Naive thymus-derived CD8-positive, alpha-beta T cell (primary cell): ENCODE results near the gene PLPP4. TPM values are rescaled to one million over a fixed set of nuclear protein-coding genes. Genes with fewer than 3 reads are reported as not detected.

Experiments used
- ATAC-seq, 2 donors: fragments of 150-1000 bp; cut with Tn5 transposase in 1 of 2; sonication (Bioruptor Pico), chemical (Tn5 transposase) in 1 of 2; 1 replicate in 1 of 2; 2 replicates in 1 of 2; pipeline ENCODE4 v1.10.0; 2021; ENCODE audit warnings: mild to moderate bottlenecking in 2 of 2, moderate library complexity in 2 of 2
- POLR2A ChIA-PET: fragments of 350-600 bp; sonication (Branson Sonifier 250); formaldehyde crosslinking; loops from one replicate; lab custom pipeline; 2021; ENCODE audit warnings: antibody characterized with exemption; lab: Charles Lee
- DNase-seq, 10 donors: peaks; one replicate each; pipeline versions ENCODE4 v3.0.0 to v3.0.0-alpha.2; 2020 to 2022
- H3K27ac Mint-ChIP-seq, 10 donors: one replicate each; pipeline ENCODE4 v1.8.0; 2020 to 2022; ENCODE audit warnings: mild to moderate bottlenecking in 10 of 10, mixed read lengths in 10 of 10, moderate library complexity in 4 of 10, inconsistent platforms in 1 of 10
- H3K27me3 Mint-ChIP-seq, 5 donors: one replicate each; pipeline ENCODE4 v1.8.0; 2021 to 2022; ENCODE audit warnings: mixed read lengths in 5 of 5
- H3K36me3 Mint-ChIP-seq, 3 donors: one replicate each; pipeline ENCODE4 v1.8.0; 2020 to 2022; ENCODE audit warnings: mixed read lengths in 3 of 3, mild to moderate bottlenecking in 2 of 3, inconsistent platforms in 1 of 3
- H3K4me1 Mint-ChIP-seq, 4 donors: one replicate each; pipeline ENCODE4 v1.8.0; 2021 to 2022; ENCODE audit warnings: mixed read lengths in 4 of 4
- H3K4me3 Mint-ChIP-seq, 10 donors: one replicate each; pipeline ENCODE4 v1.8.0; 2020 to 2022; ENCODE audit warnings: mild to moderate bottlenecking in 10 of 10, mixed read lengths in 10 of 10, moderate library complexity in 6 of 10, inconsistent platforms in 1 of 10
- H3K9me3 Mint-ChIP-seq, 9 donors: one replicate each; pipeline ENCODE4 v1.8.0; 2020 to 2022; ENCODE audit warnings: mixed read lengths in 9 of 9, mild to moderate bottlenecking in 3 of 9, inconsistent platforms in 1 of 9, moderate library complexity in 1 of 9
- polyA plus RNA-seq, 3 donors: library from polyadenylated mRNA; unstranded; fragments of 300-500 nt; fragmentation: Illumina TruSeq; gene quantifications; one replicate each; pipeline ENCODE4 v1.2.3, GENCODE V29; 2021
- total RNA-seq, 8 experiments: library from RNA in 2 of 8; stranded (reverse) in 2 of 8; gene quantifications; one replicate each; pipeline ENCODE4 v1.2.3 and lab custom pipeline; 2021 to 2026

The PLPP4 gene
- total and polyA plus RNA-seq, 5 experiments from 2014 or later: not detected

DNA sequence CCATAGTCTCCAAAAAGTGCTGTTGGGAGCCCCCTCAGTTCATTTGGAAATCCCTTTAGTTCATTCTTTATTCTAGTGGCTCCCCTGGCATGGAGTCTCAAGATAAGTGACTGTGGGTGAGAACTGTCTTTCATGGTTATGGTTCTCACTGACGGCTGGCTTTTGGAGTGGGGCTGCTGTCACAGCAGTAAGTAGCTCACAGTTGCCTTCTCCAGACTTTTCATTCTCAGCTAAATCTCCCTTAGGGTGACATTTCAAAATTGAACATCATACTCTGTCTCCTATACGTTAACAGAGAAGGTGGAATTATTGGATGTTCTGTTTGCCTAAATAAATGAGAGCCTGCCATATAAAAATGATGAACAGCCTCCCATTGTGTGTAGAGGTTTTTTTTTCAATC lies 58.7 kb downstream of the PLPP4 start:
- Mint-ChIP-seq H3K27ac (no peak overlapping the region), H3K4me1 (no peaks in the 10 kb centered on the region), H3K9me3 (peaks cover 0 to 18% (median 2%) of the 10 kb centered on the region in 9 donors), H3K4me3 (no peak overlapping the region), H3K27me3 (peaks cover 0 to 5% (median under 1%) of the 10 kb centered on the region in 5 donors), H3K36me3 (no peaks in the 10 kb centered on the region)
- POLR2A ChIA-PET: no interaction called here
- DNase-seq: no peak
- no peak for ATAC-seq

DNA sequence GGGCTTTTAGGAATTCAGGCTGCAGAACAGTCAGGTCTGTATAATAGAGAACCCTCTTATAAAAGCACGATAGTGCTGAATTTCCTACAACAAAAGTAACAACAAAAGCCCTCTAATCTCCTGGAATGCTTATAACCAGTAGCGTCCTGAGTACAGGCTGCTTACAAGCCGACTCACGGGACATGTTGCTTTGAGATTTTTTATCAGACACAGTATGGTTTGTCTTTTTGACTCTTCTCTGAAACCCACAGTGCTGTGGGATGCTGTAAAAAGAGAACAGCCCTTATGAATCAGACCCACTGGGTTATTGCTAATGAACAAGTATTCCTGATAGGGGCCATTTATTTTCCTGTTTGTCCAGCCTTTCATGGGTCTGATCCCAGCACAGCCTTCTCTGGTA lies 59.4 kb downstream of the PLPP4 start:
- H3K4me3 Mint-ChIP-seq: no peak overlapping the region
- POLR2A ChIA-PET: no interaction called here
- H3K27me3 Mint-ChIP-seq: peaks cover 0 to 5% (median 0%) of the 10 kb centered on the region in 5 donors
- peaks cover 0 to 18% (median 2%) of the 10 kb centered on the region in 9 donors for H3K9me3 Mint-ChIP-seq
- H3K36me3 Mint-ChIP-seq: no peaks in the 10 kb centered on the region
- ATAC-seq: no peak
- no peak overlapping the region for H3K27ac Mint-ChIP-seq
- no peaks in the 10 kb centered on the region for H3K4me1 Mint-ChIP-seq
- DNase-seq: no peak

DNA sequence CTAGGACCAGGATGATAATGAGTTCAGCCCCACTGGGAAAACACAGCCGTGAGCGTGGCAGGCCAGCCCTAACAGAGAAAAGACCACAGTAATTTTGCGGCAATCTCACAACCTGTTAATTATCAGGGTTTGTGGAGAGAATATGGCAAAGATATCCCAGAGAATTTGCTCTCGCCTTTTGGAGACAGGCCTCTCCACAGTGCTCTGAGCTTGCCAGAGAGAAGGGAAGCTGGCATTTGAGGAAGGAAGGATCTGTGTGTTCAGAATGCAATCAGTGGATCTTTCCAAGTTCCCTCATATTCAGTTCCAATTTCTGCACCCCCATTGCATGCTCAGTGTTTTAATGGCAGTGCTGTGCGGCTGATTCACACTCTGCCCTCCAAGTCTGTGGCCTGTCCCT lies 60.2 kb downstream of the PLPP4 start:
- H3K4me1 Mint-ChIP-seq: no peaks in the 10 kb centered on the region
- no peak for DNase-seq
- POLR2A ChIA-PET: no interaction called here
- H3K4me3 Mint-ChIP-seq: no peak overlapping the region
- no peak for ATAC-seq
- peaks cover 0 to 18% (median 2%) of the 10 kb centered on the region in 9 donors for H3K9me3 Mint-ChIP-seq
- no peaks in the 10 kb centered on the region for H3K36me3 Mint-ChIP-seq
- H3K27me3 Mint-ChIP-seq: peaks cover 0 to 5% (median 0%) of the 10 kb centered on the region in 5 donors
- no peak overlapping the region for H3K27ac Mint-ChIP-seq

- H3K4me1 Mint-ChIP-seq: no peaks in the 10 kb centered on the region
- DNase-seq (no peak), ATAC-seq (no peak)
- peaks cover 0 to 15% (median 2%) of the 10 kb centered on the region in 9 donors for H3K9me3 Mint-ChIP-seq
- H3K27me3 Mint-ChIP-seq: peaks cover 0 to 3% (median 0%) of the 10 kb centered on the region in 5 donors
- H3K27ac Mint-ChIP-seq: no peak overlapping the region
- POLR2A ChIA-PET: no interaction called here
- no peak overlapping the region for H3K4me3 Mint-ChIP-seq
- no peaks in the 10 kb centered on the region for H3K36me3 Mint-ChIP-seq
Measured at GRCh38 chr10:120517881-120518484, 61.0 kb downstream of the PLPP4 start.

GRCh38 chr10:120521880-120522279 lies 64.9 kb downstream of the PLPP4 start:
- Mint-ChIP-seq H3K27me3 (no peaks in the 10 kb centered on the region), H3K4me3 (no peak overlapping the region), H3K27ac (no peak overlapping the region), H3K36me3 (no peaks in the 10 kb centered on the region), H3K9me3 (peaks cover 0 to 2% (median 0%) of the 10 kb centered on the region in 9 donors), H3K4me1 (no peaks in the 10 kb centered on the region)
- DNase-seq (no peak), ATAC-seq (no peak)
- POLR2A ChIA-PET: no interaction called here

DNA sequence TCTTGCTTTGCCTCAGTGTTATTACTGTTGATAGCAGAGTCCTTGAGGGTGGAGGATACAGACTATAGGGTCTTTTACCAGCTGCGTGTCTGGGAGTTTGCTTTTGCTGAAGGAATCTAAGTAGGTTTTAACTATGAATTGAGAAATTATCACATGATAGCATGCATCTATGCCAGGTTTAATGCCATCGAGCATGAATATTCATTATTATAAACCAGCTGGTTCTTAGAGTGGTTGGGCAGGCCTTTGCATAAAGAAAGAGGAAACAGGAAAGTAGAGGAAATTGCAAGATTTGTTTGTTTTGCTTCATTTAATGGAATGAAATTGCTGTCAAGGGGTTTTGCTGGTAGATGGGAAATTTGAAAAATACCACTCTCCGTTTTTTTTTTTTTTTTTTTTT lies 70.7 kb downstream of the PLPP4 start:
- no peaks in the 10 kb centered on the region for H3K4me1 Mint-ChIP-seq
- no peak overlapping the region for H3K4me3 Mint-ChIP-seq
- DNase-seq: no peak
- POLR2A ChIA-PET: no interaction called here
- no peaks in the 10 kb centered on the region for H3K36me3 Mint-ChIP-seq
- peaks cover 0 to 3% (median 0%) of the 10 kb centered on the region in 5 donors for H3K27me3 Mint-ChIP-seq
- ATAC-seq: no peak
- peaks cover 0 to 2% (median 0%) of the 10 kb centered on the region in 9 donors for H3K9me3 Mint-ChIP-seq
- H3K27ac Mint-ChIP-seq: no peak overlapping the region

GRCh38 chr10:120530699-120531098 lies 73.7 kb downstream of the PLPP4 start:
- no peak for DNase-seq
- Mint-ChIP-seq H3K36me3 (peaks cover 0 to 6% (median 0%) of the 10 kb centered on the region in 3 donors), H3K4me1 (no peaks in the 10 kb centered on the region), H3K27ac (no peak overlapping the region), H3K9me3 (peaks cover 0 to 18% (median 6%) of the 10 kb centered on the region in 9 donors), H3K4me3 (no peak overlapping the region), H3K27me3 (peaks cover 0 to 13% (median 5%) of the 10 kb centered on the region in 5 donors)
- ATAC-seq: no peak
- POLR2A ChIA-PET: no interaction called here

- no peaks in the 10 kb centered on the region for H3K4me1 Mint-ChIP-seq
- peaks cover 0 to 16% (median 9%) of the 10 kb centered on the region in 5 donors for H3K27me3 Mint-ChIP-seq
- no peak overlapping the region for H3K27ac Mint-ChIP-seq
- H3K9me3 Mint-ChIP-seq: peaks cover 0 to 17% (median 4%) of the 10 kb centered on the region in 9 donors
- ATAC-seq (no peak), DNase-seq (no peak)
- H3K4me3 Mint-ChIP-seq: no peak overlapping the region
- POLR2A ChIA-PET: no interaction called here
- peaks cover 0 to 6% (median 0%) of the 10 kb centered on the region in 3 donors for H3K36me3 Mint-ChIP-seq
Measured at GRCh38 chr10:120538091-120538490, 81.1 kb downstream of the PLPP4 start.

DNA sequence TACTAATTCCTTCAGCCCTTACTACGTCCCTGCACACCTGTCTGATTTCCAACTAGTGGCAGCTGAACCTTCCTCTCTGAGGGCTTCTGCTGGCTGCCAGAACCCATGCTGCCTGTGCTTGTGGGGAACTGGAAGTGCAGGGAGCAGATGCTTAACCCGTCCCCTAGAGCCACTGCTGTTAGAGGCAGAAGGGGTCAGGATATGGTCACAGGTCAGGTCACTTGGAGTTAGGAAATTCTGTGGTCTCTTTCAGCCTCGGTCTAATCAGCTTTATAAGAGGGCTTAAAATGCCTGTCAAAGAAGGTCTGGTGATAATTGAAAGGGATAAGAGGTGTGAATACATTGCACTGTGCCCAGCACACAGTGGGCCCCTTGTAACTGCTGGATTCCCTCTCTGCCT lies 82.0 kb downstream of the PLPP4 start:
- DNase-seq: no peak
- no peak for ATAC-seq
- Mint-ChIP-seq H3K27ac (no peak overlapping the region), H3K4me1 (no peaks in the 10 kb centered on the region), H3K9me3 (peaks cover 0 to 16% (median 4%) of the 10 kb centered on the region in 9 donors), H3K27me3 (peaks cover 0 to 16% (median 7%) of the 10 kb centered on the region in 5 donors), H3K36me3 (peaks cover 0 to 6% (median 0%) of the 10 kb centered on the region in 3 donors), H3K4me3 (no peak overlapping the region)
- POLR2A ChIA-PET: no interaction called here

DNA sequence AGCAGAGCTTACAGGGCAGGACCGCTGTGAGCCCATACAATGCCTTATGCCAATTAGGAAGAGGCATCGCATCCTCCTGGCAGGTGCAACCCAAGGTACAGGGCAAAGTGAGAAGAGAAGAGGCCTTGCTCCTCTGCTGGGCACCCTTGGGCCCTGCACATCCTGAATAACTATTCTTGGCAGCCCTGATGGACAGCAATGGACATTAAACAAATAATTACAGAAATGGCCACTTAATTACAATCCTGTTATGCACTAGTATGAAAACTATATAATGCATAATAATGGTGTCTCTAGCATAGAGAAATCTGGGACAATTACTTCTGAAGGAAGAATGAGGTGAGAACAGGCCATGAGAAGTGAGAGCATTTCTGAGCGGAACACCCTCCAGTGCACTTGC lies 83.5 kb downstream of the PLPP4 start:
- Mint-ChIP-seq H3K27me3 (peaks cover 0 to 8% (median 1%) of the 10 kb centered on the region in 5 donors), H3K36me3 (no peaks in the 10 kb centered on the region), H3K4me3 (no peak overlapping the region), H3K4me1 (no peaks in the 10 kb centered on the region), H3K9me3 (peaks cover 0 to 3% (median under 1%) of the 10 kb centered on the region in 9 donors), H3K27ac (no peak overlapping the region)
- DNase-seq (no peak), ATAC-seq (no peak)
- POLR2A ChIA-PET: no interaction called here

- ATAC-seq: no peak
- Mint-ChIP-seq H3K27me3 (peaks cover 0 to 12% (median under 1%) of the 10 kb centered on the region in 5 donors), H3K36me3 (no peaks in the 10 kb centered on the region), H3K27ac (no peak overlapping the region), H3K4me3 (no peak overlapping the region), H3K9me3 (no peaks in the 10 kb centered on the region), H3K4me1 (no peaks in the 10 kb centered on the region)
- POLR2A ChIA-PET: no interaction called here
- DNase-seq: no peak
Measured at GRCh38 chr10:120541984-120542383, 85.0 kb downstream of the PLPP4 start.

GRCh38 chr10:120542591-120542990 lies 85.6 kb downstream of the PLPP4 start:
- Mint-ChIP-seq H3K9me3 (no peaks in the 10 kb centered on the region), H3K4me1 (no peaks in the 10 kb centered on the region), H3K4me3 (no peak overlapping the region), H3K27ac (no peak overlapping the region), H3K36me3 (no peaks in the 10 kb centered on the region), H3K27me3 (peaks cover 0 to 12% (median 0%) of the 10 kb centered on the region in 5 donors)
- DNase-seq (no peak), ATAC-seq (no peak)
- POLR2A ChIA-PET: no interaction called here

DNA sequence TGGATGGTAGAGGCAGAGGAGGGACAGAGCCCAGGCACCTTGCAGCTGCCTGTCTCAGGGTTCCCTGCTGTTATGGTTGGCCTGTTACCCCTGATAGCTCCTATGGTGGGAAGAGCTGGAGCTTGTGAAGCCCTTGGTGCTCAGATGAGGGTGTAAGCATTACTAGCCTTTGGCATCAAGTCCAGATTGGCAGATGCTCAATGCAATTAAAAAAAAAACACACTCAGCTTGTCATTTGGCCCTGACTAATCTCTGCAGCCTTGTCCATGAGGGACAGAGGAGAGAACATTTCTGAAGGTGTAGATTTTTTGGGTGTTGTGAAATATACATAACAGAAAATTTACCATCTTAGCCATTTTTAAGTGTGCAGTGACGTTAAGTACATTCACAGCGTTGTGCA lies 86.3 kb downstream of the PLPP4 start:
- peaks cover 0 to 12% (median 2%) of the 10 kb centered on the region in 5 donors for H3K27me3 Mint-ChIP-seq
- DNase-seq: no peak
- H3K27ac Mint-ChIP-seq: no peak overlapping the region
- H3K4me1 Mint-ChIP-seq: no peaks in the 10 kb centered on the region
- no peaks in the 10 kb centered on the region for H3K36me3 Mint-ChIP-seq
- H3K9me3 Mint-ChIP-seq: peaks cover 0 to 5% (median 0%) of the 10 kb centered on the region in 9 donors
- ATAC-seq: no peak
- POLR2A ChIA-PET: no interaction called here
- H3K4me3 Mint-ChIP-seq: no peak overlapping the region

GRCh38 chr10:120548210-120548609 lies 91.2 kb downstream of the PLPP4 start:
- POLR2A ChIA-PET: no interaction called here
- no peaks in the 10 kb centered on the region for H3K36me3 Mint-ChIP-seq
- H3K27ac Mint-ChIP-seq: no peak overlapping the region
- H3K4me1 Mint-ChIP-seq: no peaks in the 10 kb centered on the region
- no peak for DNase-seq
- no peak overlapping the region for H3K4me3 Mint-ChIP-seq
- ATAC-seq: no peak
- H3K9me3 Mint-ChIP-seq: peaks cover 0 to 7% (median under 1%) of the 10 kb centered on the region in 9 donors
- peaks cover 0 to 8% (median 2%) of the 10 kb centered on the region in 5 donors for H3K27me3 Mint-ChIP-seq
